ENCODE data around the gene LRMDA.

Gene LRMDA

GRCh38 chr10:75682649-75683557 is 251.5 kb downstream of the LRMDA start:
- DNase-seq, result no peak

- DNase-seq, result no peak
Observed at GRCh38 chr10:75685187-75685586, 253.8 kb downstream of the LRMDA start.

- no peak for DNase-seq
Observed at GRCh38 chr10:75688506-75689300, 257.3 kb downstream of the LRMDA start.

GRCh38 chr10:75693489-75693888 is 262.1 kb downstream of the LRMDA start:
- no peak for DNase-seq

- DNase-seq, result no peak
Observed at GRCh38 chr10:75694269-75694668, 262.8 kb downstream of the LRMDA start.

- DNase-seq, result no peak
Observed at GRCh38 chr10:75694790-75695189, 263.4 kb downstream of the LRMDA start.

GRCh38 chr10:75695994-75696393 is 264.6 kb downstream of the LRMDA start:
- no peak for DNase-seq

GRCh38 chr10:75696536-75696935 is 265.1 kb downstream of the LRMDA start:
- DNase-seq, result no peak

GRCh38 chr10:75703191-75703854 is 271.9 kb downstream of the LRMDA start:
- no peak for DNase-seq

GRCh38 chr10:75705426-75705825 is 274.0 kb downstream of the LRMDA start:
- DNase-seq, result no peak

GRCh38 chr10:75707080-75707840 is 275.8 kb downstream of the LRMDA start:
- DNase-seq, result no peak

GRCh38 chr10:75708060-75708459 is 276.6 kb downstream of the LRMDA start:
- no peak for DNase-seq

- no peak for DNase-seq
Observed at GRCh38 chr10:75709245-75709644, 277.8 kb downstream of the LRMDA start.

- DNase-seq, result no peak
Observed at GRCh38 chr10:75709811-75710210, 278.4 kb downstream of the LRMDA start.

GRCh38 chr10:75712242-75712880 is 280.9 kb downstream of the LRMDA start:
- DNase-seq, result no peak

GRCh38 chr10:75716506-75716905 is 285.1 kb downstream of the LRMDA start:
- DNase-seq, result no peak

GRCh38 chr10:75717126-75717916 is 285.9 kb downstream of the LRMDA start:
- DNase-seq, result no peak

GRCh38 chr10:75718991-75719390 is 287.6 kb downstream of the LRMDA start:
- DNase-seq, result no peak

- no peak for DNase-seq
Observed at GRCh38 chr10:75720157-75720556, 288.7 kb downstream of the LRMDA start.

- DNase-seq, result no peak
Observed at GRCh38 chr10:75722020-75722419, 290.6 kb downstream of the LRMDA start.

GRCh38 chr10:75722609-75723008 is 291.2 kb downstream of the LRMDA start:
- DNase-seq, result no peak
